PC-9 (cell line): ENCODE data around the gene POU3F1. TPM values are rescaled to one million over a fixed set of nuclear protein-coding genes. Genes with fewer than 3 reads are reported as not detected.

Experiments used
- BruUV-seq: library from RNA; stranded (reverse); fragments of 400-500 nt; replicated peaks from 2 replicates; lab custom pipeline; 2021; lab: Mats Ljungman, UMichigan
- CTCF ChIA-PET: fragments of 300-600 bp; sonication (Branson Sonifier 250); formaldehyde crosslinking; loops from one replicate; lab custom pipeline; 2022; ENCODE audit warnings: antibody characterized with exemption; lab: Charles Lee
- POLR2A ChIA-PET: fragments of 300-600 bp; sonication (Branson Sonifier 250); formaldehyde crosslinking; loops from one replicate; lab custom pipeline; 2022; ENCODE audit warnings: antibody characterized with exemption; ENCODE audit not compliant: unreplicated experiment; lab: Charles Lee
- DNase-seq, 2 experiments: peaks; one replicate each; pipeline versions ENCODE4 v3.0.0 to v3.0.0-alpha.2; 2015 to 2022; ENCODE audit warnings: mixed read lengths in 1 of 2
- H2AFZ ChIP-seq: fragments of 200-600 bp; sonication (generic); 2 replicates; pipeline ENCODE4 v1.8.1; 2017; ENCODE audit warnings: antibody characterized with exemption
- H3F3A ChIP-seq: fragments of 200-600 bp; sonication (generic); 2 replicates; pipeline ENCODE4 v1.8.1; 2017; ENCODE audit warnings: antibody characterized with exemption, mild to moderate bottlenecking, low read depth; ENCODE audit not compliant: insufficient read depth
- H3K27ac ChIP-seq: fragments of 200-600 bp; sonication (generic); 2 replicates; pipeline ENCODE4 v1.6.1; 2016; ENCODE audit warnings: mixed run types
- H3K27me3 ChIP-seq: fragments of 200-600 bp; sonication (generic); 2 replicates; pipeline ENCODE4 v1.6.1; 2016; ENCODE audit warnings: low read depth, mixed run types; ENCODE audit not compliant: insufficient read depth
- H3K36me3 ChIP-seq: fragments of 200-600 bp; sonication (generic); 2 replicates; pipeline ENCODE4 v1.6.1; 2016; ENCODE audit warnings: low read depth, mixed run types
- H3K4me1 ChIP-seq: fragments of 200-600 bp; sonication (generic); replicated peaks from 2 replicates; pipeline ENCODE4 v1.6.1; 2016; ENCODE audit warnings: mixed run types; ENCODE audit not compliant: insufficient read depth
- H3K4me2 ChIP-seq: fragments of 200-600 bp; sonication (generic); 2 replicates; pipeline ENCODE4 v1.6.1; 2017; ENCODE audit warnings: mixed run types
- H3K4me3 ChIP-seq: fragments of 200-600 bp; sonication (generic); 2 replicates; pipeline ENCODE4 v1.6.1; 2016; ENCODE audit warnings: mixed run types
- H3K79me2 ChIP-seq: fragments of 200-600 bp; sonication (generic); 2 replicates; pipeline ENCODE4 v1.6.1; 2017; ENCODE audit warnings: low read depth, mixed run types
- H3K9me2 ChIP-seq: fragments of 200-600 bp; sonication (generic); 2 replicates; pipeline ENCODE4 v1.8.1; 2017; ENCODE audit warnings: mild to moderate bottlenecking; ENCODE audit not compliant: insufficient read depth
- H3K9me3 ChIP-seq: fragments of 200-600 bp; sonication (generic); 2 replicates; pipeline ENCODE4 v1.8.1; 2016; ENCODE audit warnings: low read depth; ENCODE audit not compliant: insufficient read depth
- H4K20me1 ChIP-seq: fragments of 200-600 bp; sonication (generic); 2 replicates; pipeline ENCODE4 v1.8.1; 2017; ENCODE audit not compliant: insufficient read depth
- CTCF ChIP-seq: fragments of 200-600 bp; sonication (generic); conservative IDR thresholded peaks from 2 replicates; pipeline ENCODE4 v1.6.1; 2017; ENCODE audit warnings: mixed run types, antibody characterized with exemption, mild to moderate bottlenecking, moderate library complexity
- EZH2 ChIP-seq: fragments of 200-600 bp; sonication (generic); IDR thresholded peaks from 2 replicates; pipeline ENCODE4 v1.8.0; 2017; ENCODE audit warnings: antibody characterized with exemption, low read depth
- intact Hi-C: fragments of 100-400 bp; cut with micrococcal nuclease; formaldehyde crosslinking; loops from one replicate; pipeline ENCODE4 v1.10.0; 2022; ENCODE audit not compliant: unreplicated experiment
- total RNA-seq: library from RNA; stranded (reverse); gene quantifications from 2 replicates; pipeline ENCODE4 v1.2.3, GENCODE V29; 2021

The POU3F1 gene
- total RNA-seq, 1 experiment from 2014 or later: not detected

- no peaks in the 10 kb centered on the region for H3K79me2 ChIP-seq
These were observed 14.7 kb upstream of the POU3F1 start for GRCh38 chr1:38061290-38061689.

GRCh38 chr1:38060498-38060897 is 13.9 kb upstream of the POU3F1 start:
- Histone ChIP-seq H3K9me2 (no peaks in the 10 kb centered on the region), H3K4me3 (no peak overlapping the region), H2AFZ (no peak overlapping the region), H4K20me1 (no peaks in the 10 kb centered on the region), H3K4me2 (no peak overlapping the region), H3K27ac (no peak overlapping the region), H3K36me3 (no peaks in the 10 kb centered on the region), H3F3A (no peaks in the 10 kb centered on the region), H3K79me2 (no peaks in the 10 kb centered on the region), H3K9me3 (no peaks in the 10 kb centered on the region), H3K27me3 (peaks cover 9% of the 10 kb centered on the region; the same call in 1 of the 2 replicates), H3K4me1 (no peaks in the 10 kb centered on the region)
- intact Hi-C loops: no loop called here
- no TSS peak for BruUV-seq
- ChIA-PET CTCF (no interaction called here), POLR2A (no interaction called here)
- no peak for TF ChIP-seq CTCF
- TF ChIP-seq EZH2: no peak
- no peak for DNase-seq

More at GRCh38 chr1:38061290-38061689, 14.7 kb upstream of the POU3F1 start:
- no peak for TF ChIP-seq EZH2
- no peak for TF ChIP-seq CTCF
- H3K27me3 ChIP-seq: peaks cover 9% of the 10 kb centered on the region; the same call in 1 of the 2 replicates
- POLR2A ChIA-PET: no interaction called here
- no peaks in the 10 kb centered on the region for H3K36me3 ChIP-seq
- no TSS peak for BruUV-seq
- H3K4me3 ChIP-seq: no peak overlapping the region
- CTCF ChIA-PET: no interaction called here
- H3K9me3 ChIP-seq: no peaks in the 10 kb centered on the region
- H3K9me2 ChIP-seq: no peaks in the 10 kb centered on the region
- H3F3A ChIP-seq: no peaks in the 10 kb centered on the region
- H3K27ac ChIP-seq: no peak overlapping the region
- intact Hi-C loops: no loop called here
- no peaks in the 10 kb centered on the region for H3K4me1 ChIP-seq
- H4K20me1 ChIP-seq: no peaks in the 10 kb centered on the region
- no peak for DNase-seq
- no peak overlapping the region for H2AFZ ChIP-seq
- H3K4me2 ChIP-seq: no peak overlapping the region

- no peak for DNase-seq
- Histone ChIP-seq H3F3A (no peaks in the 10 kb centered on the region), H3K9me2 (no peaks in the 10 kb centered on the region), H3K79me2 (no peaks in the 10 kb centered on the region), H3K36me3 (no peaks in the 10 kb centered on the region), H3K27ac (no peak overlapping the region), H3K4me3 (no peak overlapping the region), H3K4me1 (no peaks in the 10 kb centered on the region), H3K9me3 (no peaks in the 10 kb centered on the region), H4K20me1 (no peaks in the 10 kb centered on the region), H2AFZ (no peak overlapping the region), H3K27me3 (peaks cover 9% of the 10 kb centered on the region; the same call in 1 of the 2 replicates), H3K4me2 (no peak overlapping the region)
- TF ChIP-seq EZH2: no peak
- TF ChIP-seq CTCF: no peak
- ChIA-PET POLR2A (no interaction called here), CTCF (no interaction called here)
- intact Hi-C loops: no loop called here
- BruUV-seq: no TSS peak
These were observed 13.2 kb upstream of the POU3F1 start for GRCh38 chr1:38059635-38060250.
